GM19328 (cell line): ENCODE measurements around the gene MAN1C1.
"Not testable (repeated sequence)": the region's sequence is repeated elsewhere in the genome, so short reads cannot be mapped to it uniquely, and the experiment has no call there.

Source experiments
- ATAC-seq: cut with Tn5 transposase; IDR thresholded peaks from one replicate; pipeline ENCODE4 v1.9.1; 2021; ENCODE audit warnings: mild to moderate bottlenecking, moderate library complexity; ENCODE audit not compliant: unreplicated experiment

The MAN1C1 gene

GRCh38 chr1:25581764-25582163 lies 34.8 kb upstream of the MAN1C1 start:
- no peak for ATAC-seq

- no peak for ATAC-seq
Observed at GRCh38 chr1:25583519-25584370, 32.8 kb upstream of the MAN1C1 start.

- no peak for ATAC-seq
Observed at GRCh38 chr1:25586181-25586588, 30.4 kb upstream of the MAN1C1 start.

- no peak for ATAC-seq
Observed at GRCh38 chr1:25587290-25587689, 29.3 kb upstream of the MAN1C1 start.

- not testable (repeated sequence) for ATAC-seq
Observed at GRCh38 chr1:25588224-25588623, 28.4 kb upstream of the MAN1C1 start.

- ATAC-seq, result not testable (repeated sequence)
Observed at GRCh38 chr1:25588786-25589185, 27.8 kb upstream of the MAN1C1 start.

GRCh38 chr1:25590096-25590824 lies 26.3 kb upstream of the MAN1C1 start:
- ATAC-seq, result no peak

- no peak for ATAC-seq
Observed at GRCh38 chr1:25593861-25594260, 22.7 kb upstream of the MAN1C1 start.

- no peak for ATAC-seq
Observed at GRCh38 chr1:25594971-25595370, 21.6 kb upstream of the MAN1C1 start.

GRCh38 chr1:25596641-25597040 lies 19.9 kb upstream of the MAN1C1 start:
- not testable (repeated sequence) for ATAC-seq

GRCh38 chr1:25598879-25599278 lies 17.7 kb upstream of the MAN1C1 start:
- ATAC-seq, result no peak

- no peak for ATAC-seq
Observed at GRCh38 chr1:25599969-25600610, 16.5 kb upstream of the MAN1C1 start.

- ATAC-seq, result not testable (repeated sequence)
Observed at GRCh38 chr1:25600971-25601699, 15.5 kb upstream of the MAN1C1 start.

GRCh38 chr1:25603779-25604538 lies 12.6 kb upstream of the MAN1C1 start:
- not testable (repeated sequence) for ATAC-seq

GRCh38 chr1:25607123-25607522 lies 9.5 kb upstream of the MAN1C1 start:
- no peak for ATAC-seq

GRCh38 chr1:25608488-25609178 lies 8.0 kb upstream of the MAN1C1 start:
- ATAC-seq, result no peak

GRCh38 chr1:25609921-25610320 lies 6.7 kb upstream of the MAN1C1 start:
- ATAC-seq, result no peak

GRCh38 chr1:25610822-25611630 lies 5.6 kb upstream of the MAN1C1 start:
- no peak for ATAC-seq

- ATAC-seq, result no peak
Observed at GRCh38 chr1:25611843-25612242, 4.7 kb upstream of the MAN1C1 start.
